Upper lobe of left lung (tissue), 6 donors: ENCODE measurements around the gene APH1B. TPM values are rescaled to one million over a fixed set of nuclear protein-coding genes. Genes with fewer than 3 reads are reported as not detected.

ENCODE experiments used
- ATAC-seq, 2 donors: fragments of 200-7000 bp; cut with Tn5 transposase; one replicate each; pipeline ENCODE4 v1.9.1; 2022; ENCODE audit warnings: mild to moderate bottlenecking in 2 of 2, moderate library complexity in 2 of 2; ENCODE audit not compliant: low FRiP score in 2 of 2
- DNase-seq, 2 donors: peaks; one replicate each; pipeline ENCODE4 v3.0.0-alpha.2; 2019 to 2020
- H3K27ac ChIP-seq, 4 donors: fragments of 200-600 bp; sonication (generic); one replicate each; pipeline ENCODE4 v1.5.1; 2016 to 2019
- H3K27me3 ChIP-seq, 4 donors: fragments of 200-600 bp; sonication (generic); one replicate each; pipeline ENCODE4 v1.5.1; 2017 to 2019
- H3K36me3 ChIP-seq, 4 donors: fragments of 200-600 bp; sonication (generic); one replicate each; pipeline ENCODE4 v1.5.1; 2016 to 2019
- H3K4me1 ChIP-seq, 4 donors: fragments of 200-600 bp; sonication (generic); one replicate each; pipeline ENCODE4 v1.5.1; 2018 to 2019
- H3K4me3 ChIP-seq, 4 donors: fragments of 200-600 bp; sonication (generic); one replicate each; pipeline ENCODE4 v1.5.1; 2017 to 2019; ENCODE audit warnings: mild to moderate bottlenecking in 2 of 4, moderate library complexity in 1 of 4
- H3K9me3 ChIP-seq, 4 donors: fragments of 200-600 bp; sonication (generic); one replicate each; pipeline ENCODE4 v1.5.1; 2018 to 2019
- EP300 ChIP-seq, 4 donors: sonication (generic); formaldehyde crosslinking; IDR thresholded peaks; one replicate each; pipeline ENCODE4 v1.5.1; 2017; ENCODE audit warnings: antibody characterized with exemption in 4 of 4, control low read depth in 2 of 4
- POLR2A ChIP-seq, 4 donors: fragments of 450-650 bp; IDR thresholded peaks; one replicate each; pipeline ENCODE4 v1.5.1; 2016 to 2017; ENCODE audit warnings: antibody characterized with exemption in 4 of 4, mild to moderate bottlenecking in 2 of 4
- POLR2AphosphoS5 ChIP-seq, 2 donors: sonication (generic); formaldehyde crosslinking; IDR thresholded peaks; one replicate each; pipeline ENCODE4 v1.5.1; 2017; ENCODE audit warnings: antibody characterized with exemption in 2 of 2
- WGBS, 2 donors: methylation state at CpG; one replicate each; pipeline ENCODE4 v1.1.5; 2017 to 2018; 5-methylcytosine and 5-hydroxymethylcytosine counted together
- total RNA-seq, 6 donors: library from RNA; depleted of rRNA in 4 of 6; stranded (reverse); fragments of >200 nt in 4 of 6; gene quantifications; one replicate each; pipeline versions ENCODE4 v1.1.0 to v1.2.1, GENCODE V29; 2016 to 2021
- TF ChIP-seq, protein P1 (sequence below), 6 experiments: fragments of 450-650 bp in 4 of 6; fragments of 200-600 bp in 2 of 6; sonication (generic) in 2 of 6; IDR thresholded peaks; one replicate each; pipeline ENCODE4 v1.5.1; 2016 to 2019; ENCODE audit warnings: antibody characterized with exemption in 6 of 6
- donor health status: DM: no; HTN: no; CAD: no; lungs with moderate emphysema.
- donor health status: DM: no; HTN: yes; CAD: no; lungs with severe emphysema.

The APH1B gene
- total RNA-seq, 6 donors from 2014 or later: 4.9 to 28.9 (median 12.4) TPM

DNA sequence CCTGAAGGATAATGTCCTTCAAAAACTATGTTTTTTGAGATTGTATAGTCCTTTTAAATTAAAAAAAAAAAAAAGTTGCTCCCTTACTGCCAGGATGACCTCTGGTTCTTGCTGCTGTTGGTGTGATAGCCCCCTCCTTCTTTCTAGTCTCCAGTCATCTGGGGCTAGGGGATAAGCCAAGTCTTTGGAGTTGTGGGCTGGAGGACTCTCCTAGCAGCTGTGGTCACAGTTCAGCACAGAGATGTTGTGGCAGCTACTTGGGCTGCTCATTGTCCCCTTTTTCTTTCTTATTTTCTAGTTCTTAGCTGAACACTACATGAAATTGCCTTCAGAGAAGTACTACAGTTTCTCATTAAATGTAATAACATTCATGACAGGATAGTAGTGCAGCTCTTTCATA is 39.2 kb upstream of the APH1B start:
- no peak for ATAC-seq
- DNase-seq: no peak
- Histone ChIP-seq H3K4me3 (no peak overlapping the region), H3K27ac (peak overlapping the region in 2 of 4 donors; percentile 8 to 30), H3K27me3 (no peaks in the 10 kb centered on the region), H3K9me3 (no peaks in the 10 kb centered on the region), H3K4me1 (peaks cover 31 to 64% (median 48%) of the 10 kb centered on the region in 4 donors), H3K36me3 (no peaks in the 10 kb centered on the region)
- TF ChIP-seq, protein P1, sequence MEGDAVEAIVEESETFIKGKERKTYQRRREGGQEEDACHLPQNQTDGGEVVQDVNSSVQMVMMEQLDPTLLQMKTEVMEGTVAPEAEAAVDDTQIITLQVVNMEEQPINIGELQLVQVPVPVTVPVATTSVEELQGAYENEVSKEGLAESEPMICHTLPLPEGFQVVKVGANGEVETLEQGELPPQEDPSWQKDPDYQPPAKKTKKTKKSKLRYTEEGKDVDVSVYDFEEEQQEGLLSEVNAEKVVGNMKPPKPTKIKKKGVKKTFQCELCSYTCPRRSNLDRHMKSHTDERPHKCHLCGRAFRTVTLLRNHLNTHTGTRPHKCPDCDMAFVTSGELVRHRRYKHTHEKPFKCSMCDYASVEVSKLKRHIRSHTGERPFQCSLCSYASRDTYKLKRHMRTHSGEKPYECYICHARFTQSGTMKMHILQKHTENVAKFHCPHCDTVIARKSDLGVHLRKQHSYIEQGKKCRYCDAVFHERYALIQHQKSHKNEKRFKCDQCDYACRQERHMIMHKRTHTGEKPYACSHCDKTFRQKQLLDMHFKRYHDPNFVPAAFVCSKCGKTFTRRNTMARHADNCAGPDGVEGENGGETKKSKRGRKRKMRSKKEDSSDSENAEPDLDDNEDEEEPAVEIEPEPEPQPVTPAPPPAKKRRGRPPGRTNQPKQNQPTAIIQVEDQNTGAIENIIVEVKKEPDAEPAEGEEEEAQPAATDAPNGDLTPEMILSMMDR (IDR thresholded peaks at IDR 0.05): no peak
- no peak for TF ChIP-seq EP300 (IDR thresholded peaks at IDR 0.05)
- no peak for TF ChIP-seq POLR2A (IDR thresholded peaks at IDR 0.05)
- no peak for TF ChIP-seq POLR2AphosphoS5 (IDR thresholded peaks at IDR 0.05)

DNA sequence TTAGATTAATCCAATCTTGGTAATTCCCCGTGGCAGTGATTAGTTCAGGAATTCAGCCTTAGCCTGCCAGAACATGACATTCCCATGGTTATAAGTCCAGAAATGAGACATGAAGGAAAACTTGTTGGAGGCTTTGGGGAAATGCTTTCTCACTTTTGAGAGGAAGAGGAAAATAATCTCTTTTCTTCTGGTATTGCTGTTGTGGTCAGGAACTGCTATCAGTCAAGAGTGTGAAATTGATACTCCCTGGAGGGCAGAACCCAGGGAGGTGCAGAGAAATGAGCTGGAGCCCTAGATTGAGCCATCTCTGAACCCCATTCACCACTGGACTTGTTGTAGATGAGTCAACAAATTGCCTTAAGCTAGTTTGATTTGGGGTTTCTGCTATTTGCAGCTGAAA is 38.6 kb upstream of the APH1B start:
- ATAC-seq (peak in 1 of 2 donors; percentile 63), DNase-seq (no peak)
- H3K36me3 ChIP-seq: no peaks in the 10 kb centered on the region
- 71 to 79% methylated on average over 1 of the region's 1 CpG for WGBS, 2 donors
- H3K4me1 ChIP-seq: peaks cover 29 to 64% (median 44%) of the 10 kb centered on the region in 4 donors
- H3K4me3 ChIP-seq: no peak overlapping the region
- TF ChIP-seq, protein P1 (IDR thresholded peaks at IDR 0.05): no peak
- TF ChIP-seq EP300 (IDR thresholded peaks at IDR 0.05): no peak
- no peak for TF ChIP-seq POLR2AphosphoS5 (IDR thresholded peaks at IDR 0.05)
- TF ChIP-seq POLR2A (IDR thresholded peaks at IDR 0.05): no peak
- peak overlapping the region in 3 of 4 donors; percentile 8 to 30 (median 21) for H3K27ac ChIP-seq
- no peaks in the 10 kb centered on the region for H3K27me3 ChIP-seq
- no peaks in the 10 kb centered on the region for H3K9me3 ChIP-seq

- 82 to 88% methylated on average over 3 of the region's 3 CpGs for WGBS, 2 donors
These were observed 37.3 kb upstream of the APH1B start for GRCh38 chr15:63240109-63240508.

DNA sequence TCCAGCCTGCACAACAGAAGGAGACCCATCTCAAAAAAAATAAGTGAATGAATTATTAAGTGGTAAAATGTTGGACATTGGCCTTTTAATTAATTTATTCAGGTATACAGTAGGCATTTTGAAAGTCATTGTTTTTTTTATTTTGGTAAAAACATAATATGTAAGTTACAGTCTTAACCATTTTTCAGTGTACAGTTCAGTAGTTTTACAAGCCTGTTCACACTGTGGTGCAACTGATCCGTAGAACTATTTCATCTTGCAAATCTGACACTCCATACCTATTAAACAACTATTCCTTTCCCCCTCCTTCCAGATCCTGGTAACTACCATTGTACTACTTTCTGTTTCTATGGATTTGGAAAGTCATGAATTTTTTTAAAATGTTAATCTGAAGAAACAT is 36.1 kb upstream of the APH1B start:
- DNase-seq (no peak), ATAC-seq (no peak)
- Histone ChIP-seq H3K27ac (no peak overlapping the region), H3K27me3 (no peaks in the 10 kb centered on the region), H3K36me3 (peaks cover 0 to 7% (median 0%) of the 10 kb centered on the region in 4 donors), H3K4me1 (peaks cover 32 to 69% (median 50%) of the 10 kb centered on the region in 4 donors), H3K4me3 (no peak overlapping the region), H3K9me3 (no peaks in the 10 kb centered on the region)
- no peak for TF ChIP-seq POLR2A (IDR thresholded peaks at IDR 0.05)
- TF ChIP-seq EP300 (IDR thresholded peaks at IDR 0.05): no peak
- TF ChIP-seq, protein P1 (IDR thresholded peaks at IDR 0.05): no peak
- no peak for TF ChIP-seq POLR2AphosphoS5 (IDR thresholded peaks at IDR 0.05)
- WGBS, 2 donors: 78 to 100% methylated on average over 1 of the region's 1 CpG

More at GRCh38 chr15:63240109-63240508, 37.3 kb upstream of the APH1B start:
- Histone ChIP-seq H3K36me3 (no peaks in the 10 kb centered on the region), H3K4me3 (no peak overlapping the region), H3K9me3 (no peaks in the 10 kb centered on the region), H3K27ac (no peak overlapping the region), H3K4me1 (peaks cover 26 to 63% (median 42%) of the 10 kb centered on the region in 4 donors), H3K27me3 (no peaks in the 10 kb centered on the region)
- DNase-seq (no peak), ATAC-seq (no peak)
- TF ChIP-seq EP300 (IDR thresholded peaks at IDR 0.05) (no peak), POLR2AphosphoS5 (IDR thresholded peaks at IDR 0.05) (no peak), POLR2A (IDR thresholded peaks at IDR 0.05) (no peak)
- TF ChIP-seq, protein P1 (IDR thresholded peaks at IDR 0.05): no peak

DNA sequence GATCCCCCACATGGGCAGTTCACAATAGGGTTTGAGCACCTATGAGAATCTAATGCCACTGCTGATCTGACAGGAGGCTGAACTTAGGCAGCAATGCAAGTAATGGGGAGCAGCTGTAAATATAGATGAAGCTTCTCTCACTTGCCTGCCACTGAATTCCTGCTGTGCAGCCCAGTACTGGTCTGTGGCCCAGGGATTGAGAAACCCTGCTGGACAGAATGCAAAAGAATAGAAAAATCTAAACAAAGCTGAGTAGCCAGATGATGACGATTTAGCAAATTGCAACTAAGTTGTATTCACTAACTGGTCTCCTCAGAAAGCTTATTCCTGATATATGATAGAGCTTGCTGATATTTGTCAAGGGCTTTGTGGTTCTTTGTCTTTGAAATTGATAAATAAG is 34.3 kb upstream of the APH1B start:
- H3K4me1 ChIP-seq: peaks cover 46 to 71% (median 56%) of the 10 kb centered on the region in 4 donors
- H3K9me3 ChIP-seq: no peaks in the 10 kb centered on the region
- ATAC-seq (peak in 1 of 2 donors; percentile 53), DNase-seq (no peak)
- no peaks in the 10 kb centered on the region for H3K27me3 ChIP-seq
- whole genome bisulfite sequencing, 2 donors: 64 to 82% methylated on average over 1 of the region's 1 CpG
- peaks cover 0 to 7% (median 0%) of the 10 kb centered on the region in 4 donors for H3K36me3 ChIP-seq
- peak overlapping the region; percentile 31 to 81 (median 44) for H3K27ac ChIP-seq
- H3K4me3 ChIP-seq: no peak overlapping the region
- TF ChIP-seq, protein P1 (IDR thresholded peaks at IDR 0.05): no peak
- TF ChIP-seq POLR2AphosphoS5 (IDR thresholded peaks at IDR 0.05) (no peak), POLR2A (IDR thresholded peaks at IDR 0.05) (no peak), EP300 (IDR thresholded peaks at IDR 0.05) (no peak)
